SK-N-SH (cell line): Measurements from ENCODE around the gene PSAT1. TPM values are rescaled to one million over a fixed set of nuclear protein-coding genes. Genes with fewer than 3 reads are reported as not detected.

ENCODE experiments used
- CTCF ChIA-PET: fragments of 300-600, 350-600 bp; formaldehyde crosslinking; extraction: SDS; loops from one replicate; lab custom pipeline; 2021; lab: Yijun Ruan, JAX
- POLR2A ChIA-PET: fragments of 350-600 bp; sonication (Branson Sonifier 250); formaldehyde crosslinking; extraction: SDS; loops from one replicate; lab custom pipeline; 2020; ENCODE audit warnings: antibody characterized with exemption, inconsistent platforms; lab: Yijun Ruan, JAX
- DNase-seq: peaks from one replicate; pipeline ENCODE4 v3.0.0; 2012
- H2AFZ ChIP-seq: fragments of 200-600 bp; sonication (generic); 2 replicates; pipeline ENCODE4 v1.8.1; 2016; ENCODE audit warnings: antibody characterized with exemption, mild to moderate bottlenecking, low read depth
- H3F3A ChIP-seq: fragments of 200-600 bp; sonication (generic); replicated peaks from 2 replicates; pipeline ENCODE3; 2016; ENCODE audit warnings: antibody characterized with exemption, mild to moderate bottlenecking; ENCODE audit not compliant: insufficient read depth
- H3K27ac ChIP-seq, 2 experiments: fragments of 200-500 bp in 1 of 2; fragments of 200-600 bp in 1 of 2; sonication (Bioruptor generic) in 1 of 2; sonication (generic), shearing (Covaris generic) in 1 of 2; 2 replicates each; pipeline versions ENCODE4 v1.5.1 to v1.6.1; 2014 to 2016; ENCODE audit warnings: low read depth in 2 of 2, inconsistent platforms in 1 of 2, low read length in 1 of 2, mild to moderate bottlenecking in 1 of 2, mixed read lengths in 1 of 2
- H3K27me3 ChIP-seq: fragments of 200-600 bp; sonication (generic), shearing (Covaris generic); 2 replicates; pipeline ENCODE4 v1.6.1; 2016; ENCODE audit warnings: mixed run types; ENCODE audit not compliant: insufficient read depth
- H3K36me3 ChIP-seq, 2 experiments: fragments of 200-500 bp in 1 of 2; fragments of 200-600 bp in 1 of 2; sonication (Bioruptor generic) in 1 of 2; sonication (generic) in 1 of 2; replicated peaks in 1 of 2; 2 replicates each; pipeline versions ENCODE3 to v1.5.1; 2014 to 2016; ENCODE audit warnings: low read length in 1 of 2, mild to moderate bottlenecking in 1 of 2; ENCODE audit not compliant: insufficient read depth in 2 of 2, control insufficient read depth in 1 of 2
- H3K4me1 ChIP-seq, 2 experiments: fragments of 200-500 bp in 1 of 2; fragments of 200-600 bp in 1 of 2; sonication (Bioruptor generic) in 1 of 2; sonication (generic), shearing (Covaris generic) in 1 of 2; 2 replicates each; pipeline versions ENCODE4 v1.5.1 to v1.6.1; 2014 to 2016; ENCODE audit warnings: low read depth in 1 of 2, low read length in 1 of 2, mixed run types in 1 of 2; ENCODE audit not compliant: insufficient read depth in 2 of 2, control insufficient read depth in 1 of 2
- H3K4me2 ChIP-seq: fragments of 200-600 bp; sonication (generic), shearing (Covaris generic); 2 replicates; pipeline ENCODE4 v1.6.1; 2017; ENCODE audit warnings: mixed run types
- H3K4me3 ChIP-seq, 2 experiments: fragments of 200-500 bp in 1 of 2; fragments of 200-600 bp in 1 of 2; sonication (Bioruptor generic) in 1 of 2; sonication (generic), shearing (Covaris generic) in 1 of 2; 2 replicates each; pipeline versions ENCODE4 v1.5.1 to v1.8.1; 2014 to 2016; ENCODE audit warnings: low read depth in 2 of 2, inconsistent platforms in 1 of 2, low read length in 1 of 2, mild to moderate bottlenecking in 1 of 2, mixed read lengths in 1 of 2, moderate library complexity in 1 of 2
- H3K79me2 ChIP-seq: fragments of 200-600 bp; sonication (generic); 2 replicates; pipeline ENCODE4 v1.8.1; 2017; ENCODE audit warnings: mild to moderate bottlenecking; ENCODE audit not compliant: insufficient read depth
- H3K9ac ChIP-seq: fragments of 200-600 bp; sonication (generic); 2 replicates; pipeline ENCODE4 v1.6.1; 2017; ENCODE audit warnings: mixed run types
- H3K9me2 ChIP-seq: fragments of 200-600 bp; sonication (generic); 2 replicates; pipeline ENCODE4 v1.6.1; 2017; ENCODE audit warnings: mixed run types
- H3K9me3 ChIP-seq: fragments of 200-600 bp; sonication (generic); 2 replicates; pipeline ENCODE4 v1.6.1; 2017; ENCODE audit warnings: mixed run types, mild to moderate bottlenecking, moderate library complexity
- H4K20me1 ChIP-seq: fragments of 200-600 bp; sonication (generic); 2 replicates; pipeline ENCODE4 v1.6.1; 2017; ENCODE audit warnings: mild to moderate bottlenecking, mixed run types; ENCODE audit not compliant: insufficient read depth
- EZH2phosphoT487 ChIP-seq: fragments of 200-600 bp; sonication (generic); IDR thresholded peaks from 2 replicates; pipeline ENCODE4 v1.6.1; 2017; ENCODE audit warnings: low read depth, mixed run types, mild to moderate bottlenecking, antibody characterized with exemption, moderate library complexity, borderline replicate concordance
- FOSL2 ChIP-seq: IDR thresholded peaks from 2 replicates; pipeline ENCODE4 v1.4.0; 2012; ENCODE audit warnings: low read depth, mild to moderate bottlenecking, moderate library complexity, borderline replicate concordance
- GABPA ChIP-seq: IDR thresholded peaks from 2 replicates; pipeline ENCODE4 v1.4.0; 2012; ENCODE audit warnings: low read depth, mild to moderate bottlenecking
- GATA2 ChIP-seq: sonication (generic); formaldehyde crosslinking; IDR thresholded peaks from 2 replicates; pipeline ENCODE4 v1.5.0; 2020; ENCODE audit warnings: mild to moderate bottlenecking, missing genetic modification reagents
- MXI1 ChIP-seq: IDR thresholded peaks from 2 replicates; pipeline ENCODE4 v1.6.1; 2012; ENCODE audit warnings: mild to moderate bottlenecking, low read depth, low read length, improper control_type of control experiment
- NFIC ChIP-seq: IDR thresholded peaks from 2 replicates; pipeline ENCODE4 v1.4.0; 2012; ENCODE audit warnings: borderline replicate concordance
- NRF1 ChIP-seq: IDR thresholded peaks from 2 replicates; pipeline ENCODE4 v1.6.1; 2012; ENCODE audit warnings: low read depth, mild to moderate bottlenecking, low read length
- RCOR1 ChIP-seq: fragments of 150-350 bp; IDR thresholded peaks from 2 replicates; pipeline ENCODE4 v1.6.1; 2017; ENCODE audit warnings: antibody characterized with exemption, low read length
- SIN3A ChIP-seq: IDR thresholded peaks from 2 replicates; pipeline ENCODE4 v1.6.1; 2012; ENCODE audit warnings: low read depth, mild to moderate bottlenecking, low read length, moderate library complexity, borderline replicate concordance
- SMC3 ChIP-seq: IDR thresholded peaks from 2 replicates; pipeline ENCODE4 v1.6.1; 2012; ENCODE audit warnings: low read depth, low read length, improper control_type of control experiment
- TAF1 ChIP-seq: IDR thresholded peaks from 2 replicates; pipeline ENCODE4 v1.6.1; 2012; ENCODE audit warnings: low read depth, mild to moderate bottlenecking, low read length, moderate library complexity, borderline replicate concordance
- YY1 ChIP-seq: IDR thresholded peaks from 2 replicates; pipeline ENCODE4 v1.4.0; 2012; ENCODE audit warnings: low read depth, mild to moderate bottlenecking
- WGBS: methylation state at CpG from one replicate; pipeline ENCODE4 v1.1.6; 2017; ENCODE audit warnings: low lambda C conversion rate; 5-methylcytosine and 5-hydroxymethylcytosine counted together
- polyA plus RNA-seq, 3 experiments: library from polyadenylated mRNA; depleted of rRNA; stranded (reverse); fragments of >200 nt; gene quantifications; 2 replicates each; pipeline ENCODE4 v1.2.3, GENCODE V29; 2012
- TF ChIP-seq, protein P1 (sequence below): fragments of 150-350 bp; IDR thresholded peaks from 2 replicates; pipeline ENCODE4 v1.6.1; 2017; ENCODE audit warnings: antibody characterized with exemption, low read length, low read depth, borderline replicate concordance
- TF ChIP-seq, protein P2 (sequence below): IDR thresholded peaks from 2 replicates; pipeline ENCODE4 v1.4.0; 2012; ENCODE audit warnings: low read depth, borderline replicate concordance
- TF ChIP-seq, protein P3 (sequence below): IDR thresholded peaks from 2 replicates; pipeline ENCODE4; 2012
- TF ChIP-seq, protein P4 (sequence below): fragments of 200-600 bp; sonication (generic); IDR thresholded peaks from 2 replicates; pipeline ENCODE4 v1.6.1; 2017; ENCODE audit warnings: antibody characterized with exemption, mild to moderate bottlenecking, moderate library complexity
- TF ChIP-seq, protein P5 (sequence below): IDR thresholded peaks from 2 replicates; pipeline ENCODE4 v1.4.0; 2012; ENCODE audit warnings: low read depth, borderline replicate concordance

Gene PSAT1
- polyA plus RNA-seq, 1 of the 3 experiments (the other 2 are of a cell fraction): 37.0 TPM

DNA sequence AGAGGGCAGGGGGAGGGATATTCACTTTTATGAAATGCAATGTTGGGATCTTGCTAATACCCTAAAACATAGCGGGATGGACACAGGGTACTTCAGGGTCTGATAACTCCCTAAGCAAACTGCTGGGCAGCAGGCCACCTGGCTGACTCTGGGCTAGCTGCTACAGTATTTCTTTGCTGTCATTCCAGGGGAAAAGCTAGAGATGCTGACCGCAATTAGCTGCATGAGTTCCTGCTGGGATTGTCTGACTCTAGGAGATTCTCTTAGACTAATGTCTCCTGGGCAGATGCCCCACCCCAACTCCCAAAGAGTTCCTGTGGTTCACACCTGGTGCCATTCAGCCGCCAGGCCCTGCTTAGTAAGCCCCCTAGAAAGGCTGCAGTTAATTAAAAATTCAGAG is 69.9 kb downstream of the PSAT1 start:
- no peak overlapping the region for H3K4me2 ChIP-seq
- no peaks in the 10 kb centered on the region for H3F3A ChIP-seq
- ChIA-PET POLR2A (no interaction called here), CTCF (interaction anchor here (0.7 to 3.4 kb wide), 16 partner anchors 11 to 149 kb away, joined by 3 to 18 read pairs (median 4); partner anchors contain the start of gene CEP78)
- no peak overlapping the region for H3K27ac ChIP-seq
- no peak overlapping the region for H3K9ac ChIP-seq
- no peak for DNase-seq
- no peaks in the 10 kb centered on the region for H3K9me2 ChIP-seq
- H2AFZ ChIP-seq: no peak overlapping the region
- H3K27me3 ChIP-seq: no peaks in the 10 kb centered on the region
- H3K79me2 ChIP-seq: no peaks in the 10 kb centered on the region
- H3K36me3 ChIP-seq: no peaks in the 10 kb centered on the region
- peaks cover 0 to 5% of the 10 kb centered on the region in 2 experiments; a peak in 1 of 4 replicates for H3K4me1 ChIP-seq
- no peak overlapping the region for H3K4me3 ChIP-seq
- 95% methylated on average over 3 of the region's 3 CpGs for WGBS
- H4K20me1 ChIP-seq: no peaks in the 10 kb centered on the region
- H3K9me3 ChIP-seq: no peaks in the 10 kb centered on the region
- TF ChIP-seq, protein P1, sequence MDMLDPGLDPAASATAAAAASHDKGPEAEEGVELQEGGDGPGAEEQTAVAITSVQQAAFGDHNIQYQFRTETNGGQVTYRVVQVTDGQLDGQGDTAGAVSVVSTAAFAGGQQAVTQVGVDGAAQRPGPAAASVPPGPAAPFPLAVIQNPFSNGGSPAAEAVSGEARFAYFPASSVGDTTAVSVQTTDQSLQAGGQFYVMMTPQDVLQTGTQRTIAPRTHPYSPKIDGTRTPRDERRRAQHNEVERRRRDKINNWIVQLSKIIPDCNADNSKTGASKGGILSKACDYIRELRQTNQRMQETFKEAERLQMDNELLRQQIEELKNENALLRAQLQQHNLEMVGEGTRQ: no peak
- TF ChIP-seq, all 33 proteins: peak for 0

DNA sequence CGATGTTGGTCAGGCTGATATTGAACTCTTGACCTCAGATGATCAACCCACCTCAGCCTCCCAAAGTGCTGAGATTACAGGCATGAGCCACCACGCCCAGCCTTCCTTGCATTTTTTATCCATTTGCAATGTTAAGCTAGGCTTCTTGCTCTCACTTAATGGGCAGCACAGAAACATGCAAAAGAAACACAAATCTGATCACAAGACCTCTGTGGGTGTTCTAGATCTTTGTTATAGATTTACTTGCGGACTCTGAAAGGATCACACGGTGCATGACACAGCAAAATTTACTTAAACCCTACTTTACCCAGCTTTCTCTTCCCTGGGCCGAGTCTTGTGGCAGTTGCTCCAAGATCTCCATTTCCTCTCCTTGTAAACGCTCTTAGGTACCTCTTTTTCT is 71.3 kb downstream of the PSAT1 start:
- 81% methylated on average over 6 of the region's 6 CpGs for WGBS
- Histone ChIP-seq H3K9ac (no peak overlapping the region), H3K4me2 (no peak overlapping the region), H3K36me3 (no peaks in the 10 kb centered on the region), H3K27me3 (no peaks in the 10 kb centered on the region), H3K4me3 (no peak overlapping the region), H3F3A (no peaks in the 10 kb centered on the region), H3K9me2 (no peaks in the 10 kb centered on the region), H2AFZ (no peak overlapping the region), H3K79me2 (no peaks in the 10 kb centered on the region), H4K20me1 (no peaks in the 10 kb centered on the region), H3K27ac (no peak overlapping the region), H3K9me3 (no peaks in the 10 kb centered on the region), H3K4me1 (peaks cover 0 to 5% of the 10 kb centered on the region in 2 experiments; a peak in 1 of 4 replicates)
- no peak for DNase-seq
- CTCF ChIA-PET: interaction anchor here (0.8 to 5.7 kb wide), 9 partner anchors 10 to 132 kb away, joined by 3 to 82 read pairs (median 8); no protein-coding TSS in a partner anchor
- TF ChIP-seq, protein P2, sequence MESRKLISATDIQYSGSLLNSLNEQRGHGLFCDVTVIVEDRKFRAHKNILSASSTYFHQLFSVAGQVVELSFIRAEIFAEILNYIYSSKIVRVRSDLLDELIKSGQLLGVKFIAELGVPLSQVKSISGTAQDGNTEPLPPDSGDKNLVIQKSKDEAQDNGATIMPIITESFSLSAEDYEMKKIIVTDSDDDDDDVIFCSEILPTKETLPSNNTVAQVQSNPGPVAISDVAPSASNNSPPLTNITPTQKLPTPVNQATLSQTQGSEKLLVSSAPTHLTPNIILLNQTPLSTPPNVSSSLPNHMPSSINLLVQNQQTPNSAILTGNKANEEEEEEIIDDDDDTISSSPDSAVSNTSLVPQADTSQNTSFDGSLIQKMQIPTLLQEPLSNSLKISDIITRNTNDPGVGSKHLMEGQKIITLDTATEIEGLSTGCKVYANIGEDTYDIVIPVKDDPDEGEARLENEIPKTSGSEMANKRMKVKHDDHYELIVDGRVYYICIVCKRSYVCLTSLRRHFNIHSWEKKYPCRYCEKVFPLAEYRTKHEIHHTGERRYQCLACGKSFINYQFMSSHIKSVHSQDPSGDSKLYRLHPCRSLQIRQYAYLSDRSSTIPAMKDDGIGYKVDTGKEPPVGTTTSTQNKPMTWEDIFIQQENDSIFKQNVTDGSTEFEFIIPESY: no peak
- TF ChIP-seq FOSL2: no peak
- TF ChIP-seq RCOR1: no peak
- TF ChIP-seq, protein P3, sequence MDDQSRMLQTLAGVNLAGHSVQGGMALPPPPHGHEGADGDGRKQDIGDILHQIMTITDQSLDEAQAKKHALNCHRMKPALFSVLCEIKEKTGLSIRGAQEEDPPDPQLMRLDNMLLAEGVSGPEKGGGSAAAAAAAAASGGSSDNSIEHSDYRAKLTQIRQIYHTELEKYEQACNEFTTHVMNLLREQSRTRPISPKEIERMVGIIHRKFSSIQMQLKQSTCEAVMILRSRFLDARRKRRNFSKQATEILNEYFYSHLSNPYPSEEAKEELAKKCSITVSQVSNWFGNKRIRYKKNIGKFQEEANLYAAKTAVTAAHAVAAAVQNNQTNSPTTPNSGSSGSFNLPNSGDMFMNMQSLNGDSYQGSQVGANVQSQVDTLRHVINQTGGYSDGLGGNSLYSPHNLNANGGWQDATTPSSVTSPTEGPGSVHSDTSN: no peak
- no peak for TF ChIP-seq NRF1
- no peak for TF ChIP-seq NFIC
- no peak for TF ChIP-seq TAF1
- TF ChIP-seq YY1: no peak
- TF ChIP-seq MXI1: no peak
- no peak for TF ChIP-seq GATA2 (CRISPR knock-in tag)
- TF ChIP-seq GABPA: no peak
- TF ChIP-seq, protein P4, sequence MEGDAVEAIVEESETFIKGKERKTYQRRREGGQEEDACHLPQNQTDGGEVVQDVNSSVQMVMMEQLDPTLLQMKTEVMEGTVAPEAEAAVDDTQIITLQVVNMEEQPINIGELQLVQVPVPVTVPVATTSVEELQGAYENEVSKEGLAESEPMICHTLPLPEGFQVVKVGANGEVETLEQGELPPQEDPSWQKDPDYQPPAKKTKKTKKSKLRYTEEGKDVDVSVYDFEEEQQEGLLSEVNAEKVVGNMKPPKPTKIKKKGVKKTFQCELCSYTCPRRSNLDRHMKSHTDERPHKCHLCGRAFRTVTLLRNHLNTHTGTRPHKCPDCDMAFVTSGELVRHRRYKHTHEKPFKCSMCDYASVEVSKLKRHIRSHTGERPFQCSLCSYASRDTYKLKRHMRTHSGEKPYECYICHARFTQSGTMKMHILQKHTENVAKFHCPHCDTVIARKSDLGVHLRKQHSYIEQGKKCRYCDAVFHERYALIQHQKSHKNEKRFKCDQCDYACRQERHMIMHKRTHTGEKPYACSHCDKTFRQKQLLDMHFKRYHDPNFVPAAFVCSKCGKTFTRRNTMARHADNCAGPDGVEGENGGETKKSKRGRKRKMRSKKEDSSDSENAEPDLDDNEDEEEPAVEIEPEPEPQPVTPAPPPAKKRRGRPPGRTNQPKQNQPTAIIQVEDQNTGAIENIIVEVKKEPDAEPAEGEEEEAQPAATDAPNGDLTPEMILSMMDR: no peak
- TF ChIP-seq, protein P5, sequence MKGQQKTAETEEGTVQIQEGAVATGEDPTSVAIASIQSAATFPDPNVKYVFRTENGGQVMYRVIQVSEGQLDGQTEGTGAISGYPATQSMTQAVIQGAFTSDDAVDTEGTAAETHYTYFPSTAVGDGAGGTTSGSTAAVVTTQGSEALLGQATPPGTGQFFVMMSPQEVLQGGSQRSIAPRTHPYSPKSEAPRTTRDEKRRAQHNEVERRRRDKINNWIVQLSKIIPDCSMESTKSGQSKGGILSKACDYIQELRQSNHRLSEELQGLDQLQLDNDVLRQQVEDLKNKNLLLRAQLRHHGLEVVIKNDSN: no peak
- no peak for TF ChIP-seq EZH2phosphoT487
- TF ChIP-seq SMC3: no peak
- TF ChIP-seq SIN3A: no peak
- POLR2A ChIA-PET: interaction anchor here (1.7 kb wide), 1 partner anchor 71 kb away, joined by 7 read pairs; the partner anchor contains the start of gene PSAT1
